Globus pallidus (tissue), 1 donor: Measurements from ENCODE around the gene CFAP45.
"Not testable (repeated sequence)": the region's sequence is repeated elsewhere in the genome, so short reads cannot be mapped to it uniquely, and the experiment has no call there.

Experiments
- DNase-seq: peaks from one replicate; pipeline ENCODE4 v3.0.0-alpha.2; 2015; ENCODE audit warnings: low spot score

CFAP45 gene

DNA sequence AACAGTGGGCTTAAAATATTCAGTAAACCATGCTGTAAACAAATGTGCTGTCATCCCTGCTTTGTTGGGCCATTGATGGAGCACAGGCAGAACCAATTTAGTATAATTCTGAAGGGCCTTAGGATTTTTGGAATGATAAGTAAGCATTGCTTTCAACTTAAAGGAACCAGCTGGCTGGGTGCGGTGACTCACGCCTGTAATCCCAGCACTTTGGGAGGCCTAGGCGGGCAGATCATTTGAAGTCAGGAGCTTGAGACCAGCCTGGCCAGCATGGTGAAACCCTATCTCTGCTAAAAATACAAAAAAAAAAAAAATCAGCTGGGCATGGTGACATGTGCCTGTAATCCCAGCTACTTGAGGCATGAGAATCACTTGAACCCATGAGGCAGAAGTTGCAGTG is 4.1 kb upstream of the CFAP45 start:
- DNase-seq: not testable (repeated sequence)

DNA sequence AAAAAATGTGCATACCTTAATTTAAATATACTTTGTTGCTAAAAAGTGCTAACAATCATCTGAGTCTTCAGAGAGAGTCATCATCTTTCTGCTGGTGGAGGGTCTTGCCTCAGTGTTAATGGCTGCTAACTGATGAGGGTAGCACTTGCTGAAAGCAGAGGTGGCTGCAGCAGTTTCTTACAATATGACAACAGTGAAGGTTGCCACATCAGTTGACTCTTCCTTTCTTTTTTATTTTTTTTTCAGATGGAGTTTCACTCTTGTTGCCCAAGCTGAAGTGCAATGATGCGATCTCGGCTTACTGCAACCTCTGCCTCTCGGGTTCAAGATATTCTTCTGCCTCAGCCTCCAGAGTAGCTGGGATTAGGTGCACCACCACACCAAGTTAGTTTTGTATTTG is 2.6 kb upstream of the CFAP45 start:
- no peak for DNase-seq

DNA sequence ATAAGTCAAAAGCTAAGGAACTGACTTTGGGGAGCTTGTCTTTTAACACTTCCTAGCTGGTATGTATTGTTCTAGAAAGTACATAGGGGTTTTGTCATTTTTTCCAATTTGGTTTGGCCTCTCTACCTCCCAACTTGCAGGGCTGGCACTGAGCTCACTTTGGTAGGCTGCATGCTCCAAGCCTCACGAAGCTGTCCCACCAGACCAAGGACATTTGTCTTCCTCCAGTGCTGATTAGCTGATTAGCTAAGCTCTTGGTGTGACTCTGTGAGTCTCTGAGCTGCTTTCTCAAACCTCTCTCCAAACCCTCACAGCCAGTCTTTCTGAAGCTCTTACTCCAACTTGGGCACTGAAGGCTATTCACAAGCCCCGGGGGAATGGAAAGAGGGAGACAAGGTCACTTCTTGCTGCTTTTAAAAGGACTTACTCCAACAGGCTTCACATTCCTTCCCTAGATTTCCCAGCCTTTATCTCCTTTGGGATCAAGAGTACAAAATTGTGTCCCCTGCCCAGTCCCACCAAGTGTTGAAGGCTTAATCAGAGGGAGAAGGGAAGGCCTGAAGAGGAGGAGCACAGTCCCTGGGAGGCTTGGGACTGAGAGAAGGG is 893 bp upstream of the CFAP45 start:
- no peak for DNase-seq

DNA sequence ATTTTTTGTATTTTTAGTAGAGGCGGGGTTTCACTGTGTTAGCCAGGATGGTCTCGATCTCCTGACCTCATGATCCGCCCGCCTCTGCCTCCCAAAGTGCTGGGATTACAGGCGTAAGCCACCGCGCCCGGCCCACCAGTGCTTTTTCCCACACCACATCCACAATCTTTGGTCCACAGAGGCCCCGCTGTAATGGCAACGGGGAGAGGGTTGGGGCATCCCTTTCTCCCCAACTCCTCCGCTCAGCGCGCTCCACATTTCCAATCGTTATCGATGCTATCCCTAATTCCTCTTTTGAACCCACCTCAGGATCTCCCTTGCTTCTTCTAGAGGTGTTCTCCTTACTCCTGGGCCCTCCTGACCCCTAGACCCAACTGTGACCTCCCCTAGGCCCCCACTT is 331 bp downstream of the CFAP45 start:
- not testable (repeated sequence) for DNase-seq

DNA sequence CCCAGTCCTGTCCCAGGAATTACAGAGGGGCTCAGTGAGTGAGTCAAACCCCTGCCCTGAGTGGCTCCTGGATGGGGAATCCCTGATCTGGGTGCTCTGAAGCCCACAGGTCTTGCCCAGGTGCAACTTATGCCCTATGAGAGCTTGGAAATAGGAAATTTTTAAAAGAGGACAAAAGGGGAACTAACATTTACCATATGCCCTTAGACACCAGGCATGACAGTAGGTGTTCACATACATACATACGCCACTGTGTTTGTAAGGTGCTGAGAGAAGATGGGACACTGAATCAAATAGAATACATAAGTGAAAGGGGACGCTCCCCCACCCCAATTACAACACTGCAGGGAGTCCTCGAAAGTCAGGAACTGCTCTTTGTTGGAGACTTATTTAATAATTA is 1.4 kb downstream of the CFAP45 start:
- DNase-seq: no peak

DNA sequence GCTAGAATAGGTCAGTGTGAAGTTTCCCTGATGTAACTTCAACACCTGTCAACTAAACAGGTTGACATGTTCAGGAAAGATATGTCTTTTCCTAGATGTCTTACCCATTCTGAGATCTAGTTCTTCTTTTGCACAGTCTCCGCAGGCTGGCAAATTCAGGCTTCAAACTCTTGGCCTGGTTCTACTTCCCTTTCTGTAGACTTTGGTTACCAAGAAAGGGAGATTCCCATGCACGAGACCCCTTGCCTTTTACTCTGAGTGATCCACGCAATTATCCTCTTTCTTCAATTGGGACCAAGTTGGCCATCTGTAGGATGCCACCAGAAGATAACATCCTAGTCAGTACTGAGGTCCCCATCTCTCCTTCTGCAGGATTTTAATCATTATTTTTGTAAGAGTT is 2.0 kb downstream of the CFAP45 start:
- no peak for DNase-seq

DNA sequence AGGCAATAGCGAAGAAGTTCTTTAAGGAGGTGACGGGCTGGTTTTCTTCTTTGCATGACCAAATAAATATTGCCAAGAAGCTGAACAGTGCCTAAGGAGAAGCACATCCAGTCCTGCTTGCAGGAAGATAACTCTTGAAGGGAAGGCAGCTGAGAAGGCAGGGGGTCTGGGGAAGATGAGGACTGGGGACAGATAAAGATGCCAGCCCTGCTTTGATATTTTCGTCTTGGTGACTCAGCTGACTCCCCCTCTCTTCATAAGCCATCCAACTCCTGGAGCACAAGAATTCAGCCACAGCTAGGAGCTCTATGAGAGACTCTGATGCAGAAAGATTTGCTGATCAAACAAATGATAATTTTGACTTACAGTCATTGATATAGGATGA is 3.4 kb downstream of the CFAP45 start:
- no peak for DNase-seq

DNA sequence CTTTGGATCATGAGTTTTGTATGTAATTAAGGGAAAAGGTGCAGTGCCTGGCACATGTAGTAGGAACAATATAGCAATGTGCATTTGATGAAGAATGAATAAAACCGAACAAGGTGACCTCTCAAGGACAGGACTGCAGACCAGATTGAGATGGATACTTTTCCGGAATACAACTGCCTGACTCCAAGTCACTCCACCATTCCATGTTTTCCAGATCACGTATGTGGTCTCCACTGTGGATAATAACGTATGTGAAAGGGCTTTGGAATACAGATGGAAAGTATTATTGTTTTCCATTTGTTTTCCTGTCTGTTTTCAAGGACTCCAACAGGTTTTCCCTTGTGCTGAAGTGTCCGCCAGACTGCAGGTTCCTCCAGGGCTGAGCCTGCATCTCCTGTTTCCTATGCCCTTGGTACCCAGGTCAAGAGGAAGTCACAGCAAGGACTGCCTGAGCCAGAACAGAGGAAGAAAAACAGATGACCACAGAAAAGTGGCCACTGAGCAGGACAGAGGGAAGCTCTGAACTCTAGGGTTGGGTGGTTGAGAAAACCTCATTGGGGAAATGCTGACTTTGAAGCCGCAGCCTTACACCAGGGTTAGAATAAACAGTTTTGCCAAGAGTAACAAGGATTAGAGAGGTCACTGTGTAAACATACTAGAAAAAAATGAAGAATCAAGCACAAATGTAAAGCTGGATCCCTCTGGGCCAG is 4.0 kb downstream of the CFAP45 start:
- peak; percentile 21 for DNase-seq

DNA sequence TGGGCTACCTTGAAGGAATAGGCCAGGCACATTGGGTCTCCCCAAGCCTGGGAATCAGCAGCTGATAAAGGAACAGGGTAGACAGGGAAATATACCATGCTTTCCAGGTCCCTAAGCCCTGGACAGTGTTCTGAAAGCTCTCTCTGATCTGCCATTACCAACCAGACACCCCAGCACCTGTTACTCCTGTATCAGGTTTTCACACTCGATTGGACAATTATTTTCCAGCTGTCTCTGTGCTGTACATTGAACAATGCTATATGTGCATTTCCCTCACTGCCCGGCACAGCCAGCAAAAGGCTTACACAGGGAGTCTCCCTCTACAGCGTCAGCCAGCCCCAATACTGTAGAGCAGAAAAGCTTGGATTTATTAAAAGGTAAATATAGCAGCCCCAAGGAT is 4.7 kb downstream of the CFAP45 start:
- no peak for DNase-seq

DNA sequence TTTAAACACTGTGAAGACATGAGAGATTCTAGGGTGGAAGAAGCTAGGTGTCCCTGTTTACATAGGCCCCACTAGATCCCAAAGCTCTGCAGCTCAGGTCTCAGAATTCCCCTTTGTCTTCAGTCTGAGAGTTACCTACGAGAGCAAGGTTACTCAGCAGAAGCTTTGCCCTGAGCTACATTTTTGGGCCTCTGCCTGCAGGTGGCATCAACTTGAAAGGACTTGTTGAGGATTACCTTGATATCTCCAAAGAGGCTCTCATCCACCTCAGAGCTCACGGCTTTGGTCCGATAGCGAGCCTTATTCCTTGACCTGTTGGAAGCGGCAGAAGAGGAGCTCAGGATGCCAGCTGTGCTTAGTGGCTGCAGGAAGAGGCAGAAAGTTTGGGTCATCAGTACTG is 7.0 kb downstream of the CFAP45 start:
- DNase-seq: no peak

DNA sequence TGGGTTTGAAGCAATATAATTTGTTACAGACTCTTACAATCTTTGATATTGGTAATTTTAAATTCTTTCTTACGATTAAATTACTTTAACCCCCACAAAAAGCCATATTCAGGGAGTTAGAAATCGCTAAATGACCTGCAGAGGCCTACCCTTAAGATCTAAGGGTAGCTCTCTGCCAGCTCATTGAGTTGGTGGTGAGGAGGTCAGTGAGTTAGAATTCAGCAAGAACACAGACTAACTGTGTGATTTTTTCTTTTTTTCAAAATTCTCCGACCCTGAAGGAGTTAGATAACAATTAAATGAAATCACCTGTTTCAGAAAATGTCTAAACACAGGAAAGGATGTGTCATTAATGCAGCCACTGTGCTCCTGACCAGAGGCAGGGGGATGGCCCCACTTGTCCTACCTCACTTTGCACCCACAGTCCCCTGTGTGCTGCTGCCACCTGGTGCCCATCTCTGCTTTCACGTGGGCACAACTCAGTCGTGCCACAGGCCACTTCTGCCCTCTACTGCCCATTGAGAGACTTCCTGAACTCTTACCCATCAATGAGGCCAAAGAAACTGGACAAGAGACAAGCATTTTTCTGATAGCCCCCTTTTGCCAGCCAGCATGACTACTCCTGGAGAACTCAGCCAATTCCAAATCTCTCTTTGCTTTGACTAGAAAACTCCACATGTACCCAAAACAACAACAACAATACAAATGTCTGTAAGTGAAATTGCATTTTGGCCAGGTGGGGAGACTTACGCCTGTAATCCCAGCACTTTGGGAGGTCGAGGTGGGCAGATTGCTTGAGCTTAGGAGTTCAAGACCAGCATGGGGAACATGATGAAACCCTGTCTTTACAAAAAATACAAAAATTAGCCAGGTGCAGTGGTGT is 8.4 kb downstream of the CFAP45 start:
- DNase-seq: peak; percentile 83

DNA sequence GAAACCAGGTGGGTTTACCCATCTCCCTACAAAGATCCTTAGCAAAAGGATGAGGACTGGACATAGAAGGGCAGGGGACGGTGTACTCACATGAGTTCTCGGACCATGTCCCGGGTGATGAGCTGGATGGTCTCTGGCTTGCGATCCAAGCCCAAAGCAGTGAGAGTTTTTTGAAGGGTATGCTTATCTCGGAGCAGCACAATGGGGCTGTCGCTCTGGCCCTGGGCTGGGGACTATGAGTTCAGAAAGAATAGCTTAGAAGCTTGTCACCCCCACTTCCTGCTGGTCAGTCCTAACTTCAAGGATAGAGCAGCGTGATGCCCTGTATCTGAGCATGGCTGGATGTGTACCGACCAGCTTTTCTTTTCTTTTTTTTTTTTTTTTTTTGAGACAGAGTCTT is 9.6 kb downstream of the CFAP45 start:
- DNase-seq: no peak

DNA sequence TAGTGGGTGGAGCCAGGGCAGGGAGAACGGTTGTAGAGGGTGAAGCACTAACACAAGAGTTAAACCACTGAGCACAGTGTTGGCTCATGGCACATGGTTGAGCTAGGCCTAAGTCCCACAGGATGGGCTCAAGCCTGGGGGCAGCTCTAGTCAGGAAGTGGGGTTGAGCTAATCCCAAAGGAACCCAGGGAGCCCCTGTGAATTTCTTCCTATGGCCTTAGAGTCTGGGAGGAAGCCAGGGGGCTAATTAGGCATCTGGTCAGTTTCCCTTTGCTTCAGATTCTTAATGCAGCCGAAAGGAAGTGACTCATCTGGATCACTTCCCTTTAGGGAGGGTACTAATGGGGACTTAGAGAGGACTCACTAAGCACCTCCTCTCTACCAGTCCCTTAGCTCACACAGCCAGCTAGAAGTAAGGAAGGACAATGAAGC is 10.1 kb downstream of the CFAP45 start:
- DNase-seq: peak; percentile 41

DNA sequence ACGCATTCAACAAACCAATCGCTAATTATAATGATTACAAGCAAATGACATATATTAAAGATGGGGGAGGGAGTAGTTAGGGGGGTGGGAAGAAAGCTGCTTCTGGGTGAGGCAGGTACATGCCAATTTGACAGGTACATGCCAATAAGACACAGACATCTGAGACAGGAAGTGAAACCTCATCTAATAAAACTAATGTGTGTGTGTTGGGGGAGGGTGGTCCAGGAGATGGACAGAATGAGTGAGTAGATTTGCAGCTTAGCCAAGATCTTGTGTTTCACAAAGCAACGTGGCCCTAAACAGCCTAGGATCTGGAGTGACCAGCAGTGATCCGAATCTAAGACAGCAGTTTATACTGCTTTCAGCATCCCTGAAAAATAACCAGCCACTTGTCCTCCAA is 10.8 kb downstream of the CFAP45 start:
- no peak for DNase-seq

DNA sequence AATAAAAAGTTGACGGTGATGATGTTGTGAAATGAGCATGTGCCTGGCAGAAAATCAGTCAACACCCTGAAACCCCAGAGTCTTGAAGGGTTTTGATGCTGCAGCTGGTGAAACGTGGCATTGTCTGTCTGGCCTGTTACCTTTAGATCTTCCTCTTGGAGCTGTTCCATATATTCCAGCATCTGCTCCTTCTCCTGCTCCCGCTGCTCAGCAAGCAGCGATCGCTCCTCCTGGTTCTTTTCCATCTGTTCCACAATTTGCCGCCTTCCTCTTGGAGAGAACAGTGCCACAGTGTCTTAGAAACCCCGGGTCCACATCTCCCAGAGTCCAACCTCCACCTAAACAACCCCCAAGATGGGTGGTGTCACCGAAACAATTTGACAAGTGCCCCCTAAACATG is 15.7 kb downstream of the CFAP45 start:
- no peak for DNase-seq

DNA sequence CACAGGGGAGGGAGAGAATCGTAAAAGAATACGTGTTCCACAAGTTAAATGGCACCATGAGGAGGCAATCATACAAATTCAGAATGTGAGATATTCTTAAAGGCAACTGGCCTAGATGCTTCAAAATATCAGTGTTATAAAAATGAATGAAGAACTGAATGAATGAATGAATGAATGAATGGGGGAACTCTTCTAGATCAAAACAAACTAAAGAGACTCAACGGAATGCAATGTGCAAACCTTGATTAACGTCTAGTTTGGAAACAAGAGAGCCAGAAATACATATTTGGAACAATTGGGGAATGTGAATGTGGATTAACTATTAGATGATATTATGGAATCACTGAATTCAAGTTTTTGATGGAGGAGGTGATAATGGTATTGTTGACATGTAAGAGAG is 16.8 kb downstream of the CFAP45 start:
- DNase-seq: no peak

DNA sequence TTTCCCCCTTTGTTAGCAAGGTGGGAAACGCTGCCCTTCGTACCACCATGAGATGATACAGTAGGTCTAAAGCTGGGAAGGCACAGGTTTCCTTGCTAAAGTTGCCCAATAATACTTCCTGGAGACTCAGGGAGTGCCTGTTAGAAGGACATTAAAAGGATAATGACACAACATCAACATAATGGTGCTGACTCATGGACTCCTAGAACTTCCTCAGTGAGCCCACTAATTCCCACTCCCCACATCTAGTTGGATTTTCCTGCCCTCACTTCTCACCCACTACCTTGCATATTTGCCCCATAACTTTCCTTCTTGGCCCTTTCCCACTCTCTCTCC is 17.5 kb downstream of the CFAP45 start:
- DNase-seq: no peak

DNA sequence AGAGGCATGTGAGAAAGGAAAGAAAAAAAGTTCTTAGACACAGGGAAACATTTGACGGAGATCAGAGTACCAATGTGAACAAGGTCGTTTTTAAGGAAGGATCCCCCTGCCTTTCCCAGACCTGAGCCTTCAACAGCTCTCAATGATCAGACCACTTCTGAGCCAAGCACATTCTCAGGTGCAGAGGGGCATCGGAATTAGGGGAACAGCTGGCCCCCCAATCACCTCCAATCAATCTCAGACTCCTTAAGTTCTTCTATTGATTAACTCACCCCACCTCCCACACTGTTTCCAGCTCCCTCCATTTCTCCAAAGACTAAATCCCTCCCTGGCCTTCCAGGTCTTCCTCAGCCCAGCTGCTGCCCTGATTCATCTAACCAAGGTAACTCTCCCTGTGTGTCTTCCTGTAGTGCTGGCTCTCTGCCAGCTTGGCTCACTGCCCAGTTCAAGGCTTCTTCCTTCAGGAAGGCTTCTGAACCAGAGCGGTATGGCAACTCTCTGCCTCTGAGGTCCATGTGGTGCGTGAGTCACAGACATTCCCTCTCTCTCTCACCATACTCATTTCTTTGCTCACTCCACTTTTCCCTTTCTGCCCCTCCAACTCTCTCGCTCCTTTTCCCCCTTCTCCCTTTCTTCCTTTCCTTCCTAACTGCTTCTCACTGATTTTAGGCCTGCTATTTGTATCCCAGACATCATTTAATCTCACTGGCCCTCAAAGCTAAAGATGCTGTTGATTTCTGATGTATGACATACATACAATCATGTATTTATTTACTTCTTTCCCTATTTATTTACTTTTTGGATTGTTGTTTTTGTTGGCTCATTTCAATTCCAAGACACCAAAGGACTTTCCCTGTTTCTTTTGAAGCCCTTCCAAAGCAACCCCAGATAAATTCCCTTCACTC is 18.1 kb downstream of the CFAP45 start:
- no peak for DNase-seq

DNA sequence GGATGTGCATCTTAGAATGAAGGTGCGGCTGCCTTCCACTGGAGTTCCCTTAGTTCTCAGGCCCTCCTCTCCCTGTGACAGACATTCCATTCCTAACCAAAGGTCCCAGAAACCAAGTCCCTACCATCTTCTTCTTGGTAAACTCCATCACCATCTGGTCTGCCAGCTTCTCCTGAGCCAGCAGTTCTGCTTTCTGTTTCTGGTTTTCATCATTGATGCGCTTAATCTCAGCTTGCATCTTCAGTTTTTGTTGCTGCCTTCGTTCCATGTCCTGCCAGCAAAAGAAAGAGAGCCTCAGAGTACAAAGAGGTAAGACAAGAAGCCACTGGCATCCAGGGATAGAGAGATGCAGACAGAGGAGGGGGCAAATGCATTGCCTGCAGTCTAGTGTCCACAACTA is 19.5 kb downstream of the CFAP45 start:
- DNase-seq: no peak

DNA sequence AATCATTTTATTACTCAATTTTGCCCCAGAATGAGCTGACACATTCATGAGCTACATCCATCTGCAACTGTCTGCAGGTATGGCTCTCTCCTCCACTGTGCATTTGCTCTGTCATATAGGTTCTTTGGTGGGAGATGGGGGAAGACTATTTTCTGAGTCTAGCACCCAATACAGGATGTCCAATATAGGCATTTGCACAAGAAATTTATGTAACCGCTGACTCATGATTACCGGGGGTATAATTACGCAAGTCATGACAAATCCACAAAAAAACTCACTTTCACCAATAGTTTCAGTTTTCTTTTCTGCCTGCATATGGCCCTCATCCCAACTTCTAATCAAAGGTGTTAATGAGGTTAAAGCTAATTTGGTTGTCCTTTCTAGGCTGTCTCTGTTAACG is 20.0 kb downstream of the CFAP45 start:
- no peak for DNase-seq

DNA sequence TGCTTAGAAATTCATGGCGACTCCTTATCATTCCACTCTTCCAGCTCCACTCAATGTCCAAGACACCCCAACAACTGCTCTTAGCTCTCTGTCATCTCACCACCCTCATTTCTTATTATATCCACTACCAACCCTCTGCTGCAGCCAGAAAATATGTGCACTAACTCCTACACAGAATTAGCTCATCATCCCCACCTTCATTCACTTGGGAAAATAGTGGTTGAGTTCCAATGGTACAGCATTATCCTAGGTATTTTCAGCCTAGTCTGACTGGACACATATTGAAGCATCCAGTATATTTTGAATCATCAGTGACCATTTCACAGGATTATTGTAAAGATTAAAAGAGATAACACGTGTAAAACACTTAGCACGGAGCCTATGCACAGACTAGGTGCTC is 20.8 kb downstream of the CFAP45 start:
- DNase-seq: no peak
